ENCODE data around the gene TTF2.

DNA sequence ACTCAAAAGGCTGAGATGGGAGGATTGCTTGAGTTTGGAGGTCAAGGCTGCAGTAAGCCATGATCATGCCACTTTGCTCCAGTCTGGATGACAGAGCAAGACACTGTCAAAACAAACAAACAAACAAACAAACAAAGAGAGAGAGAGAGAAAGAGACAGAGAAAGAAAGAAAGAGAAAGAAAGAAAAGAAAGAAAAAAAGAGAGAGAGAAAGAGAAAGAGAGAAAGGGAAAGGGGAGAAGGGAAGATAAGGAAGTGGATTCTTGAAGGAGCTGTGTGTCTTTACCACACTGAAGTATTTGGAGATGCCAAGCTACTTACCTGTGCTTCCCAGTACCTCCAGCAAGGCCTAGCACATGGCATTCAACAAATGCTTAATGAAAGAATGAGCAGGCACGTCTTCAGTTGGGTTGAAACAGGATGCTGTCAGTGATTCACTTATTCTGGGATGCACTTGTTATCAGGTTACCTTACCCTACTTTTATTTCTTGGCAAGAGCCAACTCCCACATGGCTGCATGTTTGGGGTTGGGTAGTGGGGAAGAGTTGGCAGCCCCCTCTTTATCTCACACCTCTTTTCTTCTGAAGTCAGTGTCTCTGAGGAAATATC, 29.8 kb upstream of the TTF2 start:
- TF ChIP-seq EZH2phosphoT487 (IDR thresholded peaks at IDR 0.05) (no peak), CTCF (IDR thresholded peaks at IDR 0.05) (no peak), EZH2 (IDR thresholded peaks at IDR 0.05) (no peak)
